Lower leg skin (tissue), 3 donors: ENCODE data around the gene CRYL1.

Source experiments
- CTCF ChIP-seq, 3 donors: fragments of 450-650 bp; IDR thresholded peaks; one replicate each; pipeline ENCODE4 v1.5.1; 2016; ENCODE audit warnings: antibody characterized with exemption in 3 of 3, mild to moderate bottlenecking in 3 of 3, moderate library complexity in 2 of 3
- POLR2A ChIP-seq, 2 donors: fragments of 450-650 bp; IDR thresholded peaks; one replicate each; pipeline ENCODE4 v1.6.1; 2016 to 2017; ENCODE audit warnings: antibody characterized with exemption in 2 of 2, mild to moderate bottlenecking in 1 of 2, moderate library complexity in 1 of 2

GRCh38 chr13:20475927-20476691 lies 49.5 kb downstream of the CRYL1 start:
- TF ChIP-seq CTCF (IDR thresholded peaks at IDR 0.05) (no peak), POLR2A (IDR thresholded peaks at IDR 0.05) (no peak)
